Retinal pigment epithelial cell (primary cell): ENCODE measurements around the gene CPNE7.

Experiments used
- DNase-seq: peaks from one replicate; pipeline ENCODE4 v3.0.0-alpha.2; 2010; ENCODE audit warnings: low read depth
- H3K4me3 ChIP-seq: 2 replicates; pipeline ENCODE4 v1.5.1; 2011; ENCODE audit warnings: mild to moderate bottlenecking, low read length, control low read depth, moderate library complexity
- TF ChIP-seq, protein P1 (sequence below): conservative IDR thresholded peaks from 2 replicates; pipeline ENCODE4 v1.5.1; 2011; ENCODE audit warnings: low read depth, low read length, control low read depth, inconsistent platforms

CPNE7 gene

DNA sequence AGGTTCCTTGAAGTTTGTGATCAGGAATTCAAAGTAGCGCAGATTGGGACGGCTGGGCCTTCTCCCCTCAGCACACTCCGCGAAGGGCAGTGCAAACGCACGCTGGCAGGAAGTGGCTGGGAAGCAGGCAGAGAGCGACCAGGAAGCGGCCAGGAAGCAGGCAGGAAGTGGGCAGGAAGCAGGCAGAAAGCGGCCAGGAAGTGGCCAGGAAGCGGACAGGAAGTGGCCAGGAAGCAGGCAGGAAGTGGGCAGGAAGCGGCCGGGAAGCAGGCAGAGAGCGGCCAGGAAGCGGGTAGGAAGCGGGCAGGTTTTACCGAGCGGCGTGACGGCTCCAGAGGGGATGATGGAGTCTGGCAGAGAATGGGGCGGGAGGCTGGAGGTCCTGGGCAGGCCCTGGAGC is 41.1 kb downstream of the CPNE7 start:
- TF ChIP-seq, protein P1, sequence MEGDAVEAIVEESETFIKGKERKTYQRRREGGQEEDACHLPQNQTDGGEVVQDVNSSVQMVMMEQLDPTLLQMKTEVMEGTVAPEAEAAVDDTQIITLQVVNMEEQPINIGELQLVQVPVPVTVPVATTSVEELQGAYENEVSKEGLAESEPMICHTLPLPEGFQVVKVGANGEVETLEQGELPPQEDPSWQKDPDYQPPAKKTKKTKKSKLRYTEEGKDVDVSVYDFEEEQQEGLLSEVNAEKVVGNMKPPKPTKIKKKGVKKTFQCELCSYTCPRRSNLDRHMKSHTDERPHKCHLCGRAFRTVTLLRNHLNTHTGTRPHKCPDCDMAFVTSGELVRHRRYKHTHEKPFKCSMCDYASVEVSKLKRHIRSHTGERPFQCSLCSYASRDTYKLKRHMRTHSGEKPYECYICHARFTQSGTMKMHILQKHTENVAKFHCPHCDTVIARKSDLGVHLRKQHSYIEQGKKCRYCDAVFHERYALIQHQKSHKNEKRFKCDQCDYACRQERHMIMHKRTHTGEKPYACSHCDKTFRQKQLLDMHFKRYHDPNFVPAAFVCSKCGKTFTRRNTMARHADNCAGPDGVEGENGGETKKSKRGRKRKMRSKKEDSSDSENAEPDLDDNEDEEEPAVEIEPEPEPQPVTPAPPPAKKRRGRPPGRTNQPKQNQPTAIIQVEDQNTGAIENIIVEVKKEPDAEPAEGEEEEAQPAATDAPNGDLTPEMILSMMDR, result no peak
- DNase-seq, result no peak
- no peak overlapping the region for H3K4me3 ChIP-seq

DNA sequence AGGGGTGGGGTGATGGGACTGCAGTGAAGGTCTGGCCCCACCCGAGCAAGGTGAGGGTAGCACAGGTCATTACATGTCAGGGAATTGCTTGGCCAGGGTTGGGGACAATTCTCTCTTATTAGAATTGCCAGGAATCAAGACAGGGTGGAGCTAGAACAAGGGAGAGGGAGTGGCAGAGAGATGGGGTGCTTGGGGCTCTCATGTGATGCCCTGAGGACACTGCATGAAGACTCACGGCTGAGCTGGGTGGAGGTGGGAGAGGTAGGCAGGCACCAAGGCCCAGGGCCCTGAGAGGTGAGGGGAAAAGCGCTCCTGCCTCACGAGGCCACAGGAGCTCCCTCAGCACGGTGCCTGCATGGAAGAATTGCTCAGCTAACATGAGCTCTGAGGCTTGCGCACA is 41.5 kb downstream of the CPNE7 start:
- TF ChIP-seq, protein P1, result no peak
- DNase-seq, result no peak
- H3K4me3 ChIP-seq, result no peak overlapping the region

DNA sequence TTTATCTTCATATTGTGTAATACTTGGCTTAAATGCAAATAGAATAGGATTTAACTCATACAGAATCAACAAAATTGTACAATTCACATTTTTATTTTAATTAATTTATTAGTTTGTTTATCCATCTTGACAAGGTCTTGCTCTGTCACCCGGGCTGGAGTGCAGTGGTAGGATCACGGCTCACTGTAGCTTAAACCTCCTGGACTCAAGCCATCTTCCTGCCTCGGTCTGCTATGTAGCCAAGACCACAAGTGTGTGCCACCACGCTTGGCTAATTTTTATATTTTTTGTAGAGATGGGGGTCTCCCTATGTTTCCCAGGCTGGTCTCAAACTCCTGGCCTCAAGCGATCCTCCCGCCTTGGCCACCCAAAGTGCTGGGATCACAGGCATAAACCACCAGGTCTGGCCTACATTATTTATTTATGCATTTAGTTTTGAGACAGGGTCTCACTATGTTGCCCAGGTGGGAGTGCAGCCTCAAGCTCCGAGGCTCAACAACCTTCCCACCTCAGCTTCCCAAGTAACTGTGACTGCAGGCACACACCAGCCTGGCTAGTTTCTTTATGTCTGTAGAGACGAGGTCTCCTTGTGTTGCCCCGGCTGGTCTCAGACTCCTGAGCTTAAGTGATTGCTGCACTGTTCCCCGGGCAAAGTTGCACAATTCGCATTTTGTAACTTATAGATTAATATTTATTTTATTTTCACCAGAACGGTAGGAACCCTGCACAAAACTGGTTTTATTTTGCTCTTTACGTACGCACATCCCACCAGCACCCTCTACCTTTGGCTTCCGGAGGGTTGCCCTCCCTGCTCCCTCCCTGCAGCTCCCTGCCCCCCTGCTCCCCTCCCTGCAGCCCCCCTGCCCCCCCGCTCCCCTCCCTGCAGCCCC is 42.8 kb downstream of the CPNE7 start:
- DNase-seq, result no peak
- TF ChIP-seq, protein P1, result no peak
- H3K4me3 ChIP-seq, result no peak overlapping the region

DNA sequence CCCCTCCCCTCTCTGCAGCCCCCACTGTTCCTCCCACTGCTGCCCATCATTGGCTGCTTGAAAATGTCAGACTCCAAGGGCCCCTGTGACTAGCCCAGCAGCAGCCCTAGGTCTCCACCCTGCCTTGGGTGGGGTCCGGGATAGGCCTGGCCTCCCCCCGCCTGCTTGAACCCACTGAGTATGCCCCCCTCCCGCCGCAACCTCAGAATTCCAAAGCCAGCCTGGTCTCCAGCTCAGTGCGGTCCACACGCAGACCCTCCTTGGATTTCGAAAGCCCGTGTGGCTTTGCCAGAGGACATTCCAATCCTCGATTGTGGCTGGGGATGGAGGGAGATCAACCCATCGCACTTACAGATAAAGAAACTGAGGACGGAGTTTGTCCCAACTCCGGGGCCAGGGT is 44.3 kb downstream of the CPNE7 start:
- H3K4me3 ChIP-seq, result no peak overlapping the region
- TF ChIP-seq, protein P1, result no peak
- DNase-seq, result no peak

DNA sequence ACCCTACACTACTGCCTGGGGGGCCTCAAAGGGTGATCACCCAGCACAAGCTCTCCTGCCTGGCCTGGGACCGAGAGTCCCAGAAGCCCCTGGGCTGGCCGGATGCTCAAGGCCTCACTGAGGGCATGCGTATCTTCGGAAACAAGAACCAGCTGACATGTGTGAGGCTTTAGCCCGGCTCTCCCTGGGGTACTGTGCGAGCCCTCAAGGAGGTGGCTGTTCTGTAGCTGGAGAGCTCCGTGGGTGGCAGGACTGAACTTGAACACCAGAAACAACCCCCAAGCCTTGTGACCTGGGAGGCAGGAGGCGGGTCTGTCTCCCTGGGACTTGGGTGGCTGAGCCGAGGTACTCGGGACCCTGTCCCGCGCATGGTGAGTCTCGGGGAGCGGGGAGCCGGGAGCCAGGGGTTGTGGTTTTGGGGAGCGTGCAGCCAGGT is 44.9 kb downstream of the CPNE7 start:
- H3K4me3 ChIP-seq, result no peak overlapping the region
- no peak for DNase-seq
- TF ChIP-seq, protein P1, result no peak

GRCh38 chr16:89621136-89621697 is 45.7 kb downstream of the CPNE7 start:
- TF ChIP-seq, protein P1, result no peak
- DNase-seq, result no peak
- H3K4me3 ChIP-seq, result no peak overlapping the region

DNA sequence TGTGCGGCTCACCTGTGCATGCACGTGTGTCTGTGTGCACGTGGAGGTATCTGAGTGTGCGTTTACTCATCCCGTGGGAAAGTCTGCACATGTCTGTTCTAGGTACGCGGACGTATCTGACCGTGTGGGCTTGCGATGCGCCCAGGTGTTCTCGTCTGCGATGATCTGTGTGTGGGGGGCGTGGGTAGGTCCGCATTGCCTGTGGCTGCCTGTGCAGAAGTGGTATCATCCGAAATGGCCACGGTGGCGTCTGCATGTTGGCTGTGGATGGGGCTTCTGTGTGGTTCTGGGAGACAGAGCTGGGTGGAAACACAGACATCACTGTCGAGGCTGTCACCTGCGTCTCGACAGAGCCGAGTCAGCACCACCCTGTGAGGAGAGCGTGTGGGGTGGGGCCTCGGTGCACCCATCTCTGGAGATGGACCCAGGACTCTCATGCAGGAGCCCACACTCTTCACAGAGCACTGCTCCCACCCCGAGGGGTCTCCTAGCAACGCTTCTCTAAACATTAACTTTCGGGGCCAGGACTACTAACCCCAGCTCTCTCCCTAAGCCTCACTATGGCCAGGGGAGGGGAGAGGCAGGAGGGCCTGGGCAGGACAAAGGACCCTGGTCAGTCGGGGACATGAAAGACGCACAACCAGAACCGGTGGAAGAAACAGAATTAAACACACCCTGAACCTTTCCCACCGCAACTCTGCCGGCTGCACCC is 46.3 kb downstream of the CPNE7 start:
- TF ChIP-seq, protein P1, result no peak
- no peak for DNase-seq
- no peak overlapping the region for H3K4me3 ChIP-seq
